Inferior parietal cortex (tissue), 1 donor: Measurements from ENCODE around the gene BCCIP.

Source experiments
- DNase-seq: peaks from one replicate; pipeline ENCODE4 v3.0.0-alpha.2; 2016; ENCODE audit errors: extremely low spot score

Gene BCCIP

DNA sequence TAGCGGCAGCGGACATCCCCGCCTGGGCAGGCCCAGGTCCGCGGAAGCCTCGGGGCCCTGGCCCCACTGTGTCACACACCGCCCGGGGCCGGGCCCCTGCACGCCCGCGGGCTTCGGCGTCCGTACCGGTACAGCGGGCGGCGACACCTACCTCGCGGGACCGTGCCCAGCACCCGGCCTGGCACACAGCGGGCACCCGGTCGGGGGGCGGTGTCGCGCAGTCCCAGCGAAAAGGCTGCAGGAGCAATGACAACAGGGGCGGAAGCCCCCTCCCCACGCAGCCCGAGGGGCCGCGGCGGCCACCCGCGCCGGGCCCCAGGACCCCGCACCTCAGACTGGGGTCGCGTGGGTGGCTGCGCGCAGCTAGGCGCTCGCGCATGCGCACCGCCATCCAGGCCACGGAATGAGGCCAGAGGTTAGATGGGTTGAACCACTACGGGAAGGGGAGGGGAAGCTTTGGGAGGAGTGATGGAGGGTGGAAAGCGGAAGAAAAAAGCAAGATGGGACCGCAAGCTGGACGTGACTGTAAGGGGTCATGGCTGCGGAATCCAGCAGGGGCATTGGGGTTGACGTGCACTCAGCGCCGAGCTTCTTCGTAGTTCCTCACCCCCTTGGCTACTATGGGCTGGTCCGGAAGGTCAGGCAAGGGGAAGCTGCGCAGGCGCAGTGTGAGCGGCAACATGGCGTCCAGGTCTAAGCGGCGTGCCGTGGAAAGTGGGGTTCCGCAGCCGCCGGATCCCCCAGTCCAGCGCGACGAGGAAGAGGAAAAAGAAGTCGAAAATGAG lies at the start of gene BCCIP, which contains the start of gene UROS:
BCCIP (plus strand) TSS at position 669 of the 785 bp plus-strand sequence; CDS start at position 681, 12 bp downstream.
UROS (minus strand) TSS at position 381 of the 785 bp plus-strand sequence. CDS start 6,759 bp downstream, outside the sequence.
- DNase-seq, result peak; percentile 90

DNA sequence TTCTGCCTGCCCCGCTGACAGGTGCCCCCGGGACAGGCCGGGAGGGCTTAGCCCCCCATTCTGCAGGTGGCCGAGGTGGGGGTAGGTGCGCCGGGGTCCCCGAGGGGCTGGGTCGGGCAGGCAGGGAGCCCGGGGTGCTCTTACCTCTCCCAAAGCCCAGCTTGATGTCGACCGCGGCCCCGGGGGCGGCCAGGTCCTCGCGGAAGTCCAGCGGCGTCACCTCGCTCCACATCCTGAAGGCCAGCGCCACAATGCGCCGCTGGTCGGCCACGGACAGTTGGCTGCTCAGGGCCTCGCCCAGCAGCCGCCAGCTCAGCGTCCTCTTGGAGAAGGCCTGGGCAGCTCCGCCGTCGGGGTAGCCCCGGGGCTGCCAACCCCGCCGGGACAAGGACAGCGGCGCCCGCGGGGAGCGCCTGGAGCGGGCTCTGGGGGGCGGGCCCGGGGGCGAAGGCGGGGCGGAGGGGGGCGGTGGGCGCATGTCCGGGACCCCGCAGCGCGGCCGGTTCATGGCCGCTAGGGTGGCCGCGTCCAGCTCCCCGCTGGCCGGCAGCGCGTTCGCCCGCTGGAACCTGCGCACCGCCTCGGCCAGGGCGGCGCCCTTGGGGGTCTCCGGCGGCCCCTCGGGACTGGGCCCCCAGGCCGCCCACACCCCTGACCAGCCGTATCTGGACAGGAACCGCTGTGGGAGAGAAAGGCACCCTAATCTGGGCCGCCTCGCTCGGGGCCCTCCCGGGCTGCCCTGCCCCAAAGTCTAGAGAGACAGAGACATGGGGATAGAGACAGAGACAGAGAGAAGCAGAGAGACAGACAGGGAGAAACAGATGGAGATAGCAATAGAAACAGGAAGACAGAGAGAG lies 49.4 kb upstream of the BCCIP start:
- no peak for DNase-seq

DNA sequence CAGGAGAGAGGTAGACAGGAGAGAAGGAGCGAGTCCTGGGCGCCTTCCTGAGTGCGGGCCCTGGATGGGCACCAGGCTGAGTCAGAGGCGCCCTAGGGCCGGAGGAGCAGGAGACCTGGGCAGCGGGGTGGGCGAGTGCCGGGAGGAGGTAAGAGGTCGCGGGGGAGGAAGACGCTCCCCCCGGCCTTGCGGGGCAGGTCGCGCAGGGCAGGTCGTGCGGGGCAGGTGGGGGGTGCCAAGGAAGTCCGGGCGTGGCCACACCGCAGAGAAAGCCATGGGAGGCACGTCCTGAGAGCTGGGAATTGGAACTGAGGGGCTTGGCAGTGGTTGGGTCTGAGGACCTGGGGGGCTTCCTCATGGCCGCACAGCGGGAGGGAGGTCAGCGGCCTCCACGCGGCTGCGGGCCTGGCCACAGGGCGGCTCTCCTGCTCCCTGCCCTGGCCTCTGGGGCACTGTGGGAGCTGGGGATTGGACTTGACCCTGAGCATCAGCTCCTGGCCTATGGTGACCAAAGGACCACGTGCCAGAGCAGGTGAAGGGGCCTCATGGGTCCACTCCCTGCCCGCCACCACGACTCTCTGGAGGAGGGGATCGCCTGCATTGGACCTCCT lies 48.7 kb upstream of the BCCIP start:
- DNase-seq, result no peak

- DNase-seq, result no peak
These were observed 47.7 kb upstream of the BCCIP start, which contains the start of gene MMP21 for GRCh38 chr10:125775491-125776106. MMP21 (minus strand) TSS chr10:125775821; CDS start chr10:125775821, 0 bp downstream.

DNA sequence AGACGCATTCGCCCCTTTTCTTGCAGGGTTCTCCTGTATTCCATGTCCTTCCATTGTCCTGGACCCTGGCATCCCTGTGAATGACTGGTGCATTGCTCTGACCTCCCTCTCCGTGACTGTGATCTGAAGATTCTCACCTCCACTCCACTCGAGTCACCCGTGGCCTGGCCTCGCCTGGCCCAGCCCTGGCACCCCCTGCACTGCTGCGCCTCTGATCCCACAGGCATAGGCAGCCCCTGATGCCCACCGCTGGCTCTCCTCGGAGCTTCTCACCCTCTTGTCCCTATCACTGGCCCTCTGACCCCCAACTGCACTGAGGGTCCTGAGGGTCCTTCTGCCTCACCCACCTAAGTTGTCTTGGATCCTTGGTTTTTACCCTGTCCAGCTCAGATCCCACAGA lies 45.5 kb upstream of the BCCIP start:
- no peak for DNase-seq

- no peak for DNase-seq
These were observed 44.8 kb upstream of the BCCIP start for GRCh38 chr10:125778556-125778955.

DNA sequence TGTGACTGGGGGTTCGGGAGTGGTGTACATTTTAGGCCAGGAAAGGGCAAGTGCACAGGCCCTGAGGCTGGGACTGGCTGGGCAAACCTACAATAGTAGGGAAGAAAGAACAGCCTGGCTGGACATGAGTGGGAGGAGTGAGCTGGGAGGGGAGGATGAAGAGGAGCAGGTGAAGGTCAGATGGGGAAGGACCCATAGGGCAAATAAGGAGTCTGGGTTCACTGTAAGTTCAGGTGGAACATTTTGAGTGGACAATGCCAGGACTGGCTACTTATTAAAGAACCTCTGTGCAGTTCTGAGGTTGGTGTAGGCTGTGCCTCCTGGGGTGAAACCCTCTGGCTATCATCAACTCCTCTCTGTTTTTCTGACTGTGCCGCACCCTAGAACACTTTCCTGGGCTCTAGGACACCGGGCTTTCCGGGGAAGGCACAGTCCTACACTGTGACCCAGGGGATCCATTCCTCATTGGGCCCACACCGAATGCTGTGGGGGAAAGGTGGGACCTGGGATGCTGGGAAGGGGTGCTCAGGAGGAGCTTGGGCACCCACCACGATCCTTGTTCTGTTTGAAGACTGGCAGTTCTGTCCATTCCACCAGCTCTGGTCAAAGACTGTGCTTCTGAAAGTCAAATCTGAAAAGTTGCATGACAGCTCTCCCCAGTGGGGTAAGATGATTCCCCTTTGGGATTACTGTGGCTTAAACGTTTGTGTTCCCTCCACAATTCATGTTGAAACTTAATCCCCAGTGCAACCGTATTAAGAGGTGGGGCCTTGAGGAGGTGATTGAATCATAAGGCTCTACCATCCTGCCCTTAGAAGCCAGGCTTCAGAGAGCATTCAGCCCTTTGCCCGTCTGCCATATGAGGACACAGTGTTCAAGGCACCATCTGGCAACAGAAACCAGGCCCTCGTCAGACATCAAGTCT lies 43.7 kb upstream of the BCCIP start:
- DNase-seq, result no peak

- no peak for DNase-seq
These were observed 42.0 kb upstream of the BCCIP start for GRCh38 chr10:125781374-125781773.

DNA sequence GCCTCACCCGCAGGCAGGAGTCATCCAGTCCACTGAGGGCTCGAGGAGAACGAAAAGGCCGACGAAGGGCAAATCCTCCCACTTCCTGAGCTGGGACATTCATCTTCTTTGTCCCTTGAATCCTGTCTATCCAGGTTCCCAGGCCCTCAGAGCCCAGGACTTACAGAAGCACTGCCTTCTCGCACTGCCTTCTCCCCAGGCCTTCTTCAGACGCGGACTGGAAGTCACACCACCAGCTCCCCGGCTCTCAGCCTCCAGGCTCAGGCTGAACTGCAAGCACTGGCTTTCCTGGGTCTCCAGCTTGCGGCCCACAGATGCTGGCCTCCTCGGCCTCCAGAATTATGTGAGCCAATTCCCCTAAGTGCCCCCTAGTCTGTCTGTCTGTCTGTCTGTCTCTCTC lies 41.3 kb upstream of the BCCIP start:
- DNase-seq, result no peak

GRCh38 chr10:125782616-125783015 lies 40.7 kb upstream of the BCCIP start:
- no peak for DNase-seq

DNA sequence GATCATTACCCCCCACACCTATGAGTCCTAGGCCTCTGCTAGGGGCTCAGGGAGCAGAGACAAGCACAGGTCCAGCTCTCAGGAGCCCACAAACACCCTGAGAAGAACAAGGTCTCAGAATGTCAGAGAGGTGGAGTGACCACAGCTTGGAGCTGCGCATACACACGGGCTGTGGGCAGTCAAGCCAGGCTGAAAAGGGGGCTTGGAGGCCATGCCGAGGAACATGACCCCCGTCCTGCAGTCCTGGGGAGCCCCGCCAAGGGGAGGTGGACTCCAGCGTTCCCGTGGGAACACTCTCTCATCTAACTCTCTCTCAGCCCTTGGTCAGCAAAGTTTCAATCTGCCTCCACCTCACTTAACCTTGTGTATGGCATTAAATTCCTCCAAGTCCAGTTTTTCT lies 39.9 kb upstream of the BCCIP start:
- no peak for DNase-seq

DNA sequence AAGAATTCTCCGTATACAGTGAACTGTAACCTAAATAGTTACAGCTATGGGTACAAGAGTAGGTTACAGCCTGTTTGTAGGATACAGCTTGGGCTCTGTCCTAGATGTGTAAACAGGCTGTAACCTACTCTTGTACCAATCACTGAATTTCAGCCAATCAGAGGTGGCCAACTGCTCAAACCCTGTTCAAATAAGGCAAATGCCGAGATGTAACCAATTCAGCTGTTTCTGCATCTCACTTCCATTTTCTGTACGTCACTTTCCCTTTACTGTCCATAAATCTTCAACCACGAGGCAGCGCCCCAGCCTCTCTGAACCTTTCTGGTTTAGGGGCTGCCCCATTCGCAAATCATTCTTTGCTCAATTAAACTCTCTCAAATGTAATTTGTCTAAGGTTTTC lies 39.4 kb upstream of the BCCIP start:
- DNase-seq, result no peak

GRCh38 chr10:125785791-125786190 lies 37.6 kb upstream of the BCCIP start:
- no peak for DNase-seq

- DNase-seq, result no peak
These were observed 35.0 kb upstream of the BCCIP start for GRCh38 chr10:125788156-125789034.

DNA sequence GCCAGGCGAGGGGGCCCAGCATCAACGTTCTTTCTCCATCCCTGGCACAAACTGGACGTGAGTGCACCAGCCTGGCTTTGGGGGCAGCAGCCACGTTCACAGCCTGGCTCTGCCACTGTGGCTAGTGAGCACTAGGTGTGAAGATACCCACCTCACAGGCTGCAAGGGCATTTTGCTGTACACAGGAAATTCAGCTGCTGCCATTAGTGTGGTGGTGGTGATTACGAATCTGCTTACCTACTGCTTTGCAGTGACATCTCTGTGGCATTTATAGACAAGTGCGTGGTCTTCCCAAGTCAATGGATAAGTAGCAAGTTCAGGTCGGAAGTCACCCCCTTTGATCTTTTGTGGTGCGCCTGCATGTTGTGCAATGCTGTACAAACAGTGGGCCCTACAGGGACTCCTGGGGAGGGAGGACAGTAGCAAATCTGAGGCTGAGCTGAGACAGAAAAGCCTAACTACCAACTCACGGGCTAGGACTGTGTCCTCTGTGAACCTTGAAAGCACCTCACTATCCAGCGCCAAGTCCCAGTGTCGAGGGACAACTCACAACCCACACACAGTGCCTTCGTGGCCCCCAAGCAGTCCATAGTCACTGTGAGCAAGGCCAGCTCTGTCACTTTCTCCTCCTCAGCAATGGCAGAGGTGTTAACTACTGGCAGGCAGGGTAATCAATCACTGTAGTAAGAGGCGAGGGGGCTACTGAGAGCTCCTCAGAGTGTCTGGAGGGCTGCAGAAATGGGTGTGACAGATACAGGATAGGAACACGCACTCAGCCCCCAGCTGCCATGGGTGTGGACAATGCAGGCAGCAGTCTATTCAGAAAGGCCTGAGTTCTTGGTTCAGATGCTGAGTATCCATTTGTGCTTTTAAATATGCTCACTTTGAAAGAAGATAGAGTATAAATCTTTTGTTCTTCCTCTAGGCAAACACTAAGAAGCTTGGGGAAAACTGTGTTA lies 30.7 kb upstream of the BCCIP start:
- no peak for DNase-seq

DNA sequence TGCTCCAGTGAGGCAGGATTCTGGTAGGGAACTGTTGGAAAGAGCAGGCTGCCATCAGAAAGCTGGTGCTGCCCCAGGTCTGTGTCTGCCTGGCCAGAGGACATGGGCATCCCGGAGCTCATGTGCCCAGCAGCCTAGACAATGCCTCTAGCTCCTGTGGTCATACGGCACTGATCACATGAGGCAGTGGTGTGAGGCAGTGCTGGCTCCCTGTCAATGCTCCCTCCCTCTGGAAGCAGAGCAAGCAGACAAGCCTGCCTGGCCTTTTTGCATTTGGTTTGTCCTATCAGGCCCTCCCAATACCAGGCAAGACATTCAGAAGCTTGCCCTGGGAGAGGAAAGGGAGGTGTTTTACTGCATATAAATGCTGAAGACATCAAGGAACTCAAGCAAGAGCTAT lies 28.2 kb upstream of the BCCIP start:
- peak; percentile 78 for DNase-seq

DNA sequence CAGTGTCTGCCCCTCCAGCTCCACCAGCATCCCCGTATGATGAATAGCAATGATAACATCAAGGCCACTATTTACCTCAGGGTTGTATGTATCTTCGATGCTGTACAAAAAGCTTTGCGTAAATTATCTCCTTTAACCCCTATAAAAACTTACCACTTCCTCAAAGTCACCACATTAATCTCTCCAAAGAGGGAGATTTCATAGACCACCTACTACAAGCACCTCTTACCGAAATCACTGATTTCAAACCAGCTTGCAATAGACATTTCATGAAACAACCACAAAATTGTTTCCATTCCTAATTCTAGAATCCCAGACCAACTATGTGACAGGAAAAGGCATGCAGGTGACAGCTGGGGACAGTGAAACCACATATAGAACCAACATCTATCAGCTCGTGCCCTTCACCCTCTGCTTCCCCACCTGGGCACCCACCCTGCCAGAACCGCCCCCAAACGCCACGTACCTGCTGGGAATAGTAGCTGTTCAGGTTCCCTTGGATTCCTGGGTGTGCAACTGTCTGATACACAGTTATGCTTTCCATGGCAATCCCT lies 27.6 kb upstream of the BCCIP start:
- no peak for DNase-seq

- DNase-seq, result no peak
These were observed 25.9 kb upstream of the BCCIP start for GRCh38 chr10:125797424-125797823.
